KMS-11 (cell line): Measurements from ENCODE around the gene MGMT.

Experiments
- H2AFZ ChIP-seq: fragments of 200-600 bp; sonication (generic); 2 replicates; pipeline ENCODE4 v1.6.1; 2016; ENCODE audit warnings: antibody characterized with exemption, mixed run types, low read depth
- H3K27ac ChIP-seq: fragments of 200-600 bp; sonication (generic); 2 replicates; pipeline ENCODE4 v1.6.1; 2016; ENCODE audit warnings: mild to moderate bottlenecking, mixed run types
- H3K27me3 ChIP-seq: fragments of 200-600 bp; sonication (generic); 2 replicates; pipeline ENCODE4 v1.6.1; 2017; ENCODE audit warnings: mild to moderate bottlenecking, low read depth, mixed run types, moderate library complexity; ENCODE audit not compliant: insufficient read depth
- H3K36me3 ChIP-seq: fragments of 200-600 bp; sonication (generic); 2 replicates; pipeline ENCODE4 v1.6.1; 2017; ENCODE audit warnings: mild to moderate bottlenecking, mixed run types; ENCODE audit not compliant: insufficient read depth
- H3K4me1 ChIP-seq: fragments of 200-600 bp; sonication (generic); 2 replicates; pipeline ENCODE4 v1.6.1; 2016; ENCODE audit warnings: mild to moderate bottlenecking, low read depth, mixed run types; ENCODE audit not compliant: poor library complexity, severe bottlenecking
- H3K4me2 ChIP-seq: fragments of 200-600 bp; sonication (generic); 2 replicates; pipeline ENCODE4 v1.7.0; 2016; ENCODE audit warnings: mild to moderate bottlenecking, mixed run types
- H3K4me3 ChIP-seq: fragments of 200-600 bp; sonication (generic); IDR thresholded peaks from 2 replicates; pipeline ENCODE4 v1.6.1; 2017; ENCODE audit warnings: low read depth, low read length, mixed read lengths; ENCODE audit not compliant: insufficient read depth
- H3K79me2 ChIP-seq: fragments of 200-600 bp; sonication (generic); 2 replicates; pipeline ENCODE4 v1.6.1; 2016; ENCODE audit warnings: low read depth, mixed run types; ENCODE audit not compliant: insufficient read depth
- H3K9ac ChIP-seq: fragments of 200-600 bp; sonication (generic); 2 replicates; pipeline ENCODE4 v1.6.1; 2016; ENCODE audit warnings: mild to moderate bottlenecking, mixed run types
- H4K20me1 ChIP-seq: fragments of 200-600 bp; sonication (generic); 2 replicates; pipeline ENCODE4 v1.6.1; 2016; ENCODE audit warnings: mild to moderate bottlenecking, mixed run types; ENCODE audit not compliant: insufficient read depth
- TF ChIP-seq, protein P1 (sequence below): fragments of 200-600 bp; sonication (generic); conservative IDR thresholded peaks from 2 replicates; pipeline ENCODE4 v1.6.1; 2017; ENCODE audit warnings: low read depth, mild to moderate bottlenecking, antibody characterized with exemption, low read length, moderate library complexity, mixed read lengths

The MGMT gene

DNA sequence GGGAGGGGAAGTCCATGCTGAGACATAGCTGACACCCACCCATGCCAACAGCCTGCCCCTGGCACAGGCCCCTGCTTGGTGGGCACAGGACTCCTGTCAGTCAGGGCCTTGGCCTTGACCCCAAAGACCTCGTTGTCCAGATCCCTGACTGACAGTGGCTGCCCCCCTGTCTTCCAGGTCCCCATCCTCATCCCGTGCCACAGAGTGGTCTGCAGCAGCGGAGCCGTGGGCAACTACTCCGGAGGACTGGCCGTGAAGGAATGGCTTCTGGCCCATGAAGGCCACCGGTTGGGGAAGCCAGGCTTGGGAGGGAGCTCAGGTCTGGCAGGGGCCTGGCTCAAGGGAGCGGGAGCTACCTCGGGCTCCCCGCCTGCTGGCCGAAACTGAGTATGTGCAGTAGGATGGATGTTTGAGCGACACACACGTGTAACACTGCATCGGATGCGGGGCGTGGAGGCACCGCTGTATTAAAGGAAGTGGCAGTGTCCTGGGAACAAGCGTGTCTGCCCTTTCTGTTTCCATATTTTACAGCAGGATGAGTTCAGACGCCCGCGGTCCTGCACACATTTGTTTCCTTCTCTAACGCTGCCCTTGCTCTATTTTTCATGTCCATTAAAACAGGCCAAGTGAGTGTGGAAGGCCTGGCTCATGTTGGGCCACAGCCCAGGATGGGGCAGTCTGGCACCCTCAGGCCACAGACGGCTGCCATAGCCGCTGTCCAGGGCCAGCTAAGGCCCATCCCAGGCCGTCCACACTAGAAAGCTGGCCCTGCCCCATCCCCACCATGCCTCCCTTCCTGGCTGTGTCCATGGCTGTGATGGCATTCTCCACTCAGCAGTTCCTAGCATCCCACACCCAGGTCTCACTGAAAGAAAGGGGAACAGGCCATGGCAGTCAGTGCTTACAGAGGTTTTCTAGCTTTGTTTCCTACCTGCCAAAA lies 299.8 kb downstream of the MGMT start:
- H3K36me3 ChIP-seq, result no peaks in the 10 kb centered on the region
- H3K9ac ChIP-seq, result no peak overlapping the region
- no peaks in the 10 kb centered on the region for H4K20me1 ChIP-seq
- no peak overlapping the region for H3K4me3 ChIP-seq
- no peak overlapping the region for H3K4me2 ChIP-seq
- H3K27me3 ChIP-seq, result no peaks in the 10 kb centered on the region
- H3K27ac ChIP-seq, result no peak overlapping the region
- no peak overlapping the region for H2AFZ ChIP-seq
- no peaks in the 10 kb centered on the region for H3K79me2 ChIP-seq
- no peaks in the 10 kb centered on the region for H3K4me1 ChIP-seq
- TF ChIP-seq, protein P1, sequence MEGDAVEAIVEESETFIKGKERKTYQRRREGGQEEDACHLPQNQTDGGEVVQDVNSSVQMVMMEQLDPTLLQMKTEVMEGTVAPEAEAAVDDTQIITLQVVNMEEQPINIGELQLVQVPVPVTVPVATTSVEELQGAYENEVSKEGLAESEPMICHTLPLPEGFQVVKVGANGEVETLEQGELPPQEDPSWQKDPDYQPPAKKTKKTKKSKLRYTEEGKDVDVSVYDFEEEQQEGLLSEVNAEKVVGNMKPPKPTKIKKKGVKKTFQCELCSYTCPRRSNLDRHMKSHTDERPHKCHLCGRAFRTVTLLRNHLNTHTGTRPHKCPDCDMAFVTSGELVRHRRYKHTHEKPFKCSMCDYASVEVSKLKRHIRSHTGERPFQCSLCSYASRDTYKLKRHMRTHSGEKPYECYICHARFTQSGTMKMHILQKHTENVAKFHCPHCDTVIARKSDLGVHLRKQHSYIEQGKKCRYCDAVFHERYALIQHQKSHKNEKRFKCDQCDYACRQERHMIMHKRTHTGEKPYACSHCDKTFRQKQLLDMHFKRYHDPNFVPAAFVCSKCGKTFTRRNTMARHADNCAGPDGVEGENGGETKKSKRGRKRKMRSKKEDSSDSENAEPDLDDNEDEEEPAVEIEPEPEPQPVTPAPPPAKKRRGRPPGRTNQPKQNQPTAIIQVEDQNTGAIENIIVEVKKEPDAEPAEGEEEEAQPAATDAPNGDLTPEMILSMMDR, result no peak

DNA sequence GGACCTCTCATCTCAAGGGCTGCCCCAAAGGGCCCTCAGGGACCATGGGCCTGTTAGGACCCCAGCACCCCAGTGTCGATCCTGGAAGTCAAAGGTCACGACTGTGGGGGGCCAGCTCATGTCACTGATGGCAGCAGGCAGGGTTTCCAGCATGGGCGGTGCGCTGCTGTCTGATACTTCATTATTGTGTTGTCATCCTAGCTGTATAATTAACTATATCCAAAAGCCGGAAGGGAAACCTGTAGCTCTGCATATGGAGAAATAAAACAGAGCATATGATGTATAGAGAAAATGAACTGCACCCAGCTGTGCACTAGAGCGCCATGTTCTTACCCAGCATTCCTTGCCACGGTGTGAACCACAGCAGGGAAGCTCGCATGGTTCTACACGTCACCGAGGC lies 300.7 kb downstream of the MGMT start:
- Histone ChIP-seq H2AFZ (no peak overlapping the region), H3K27ac (no peak overlapping the region), H3K27me3 (no peaks in the 10 kb centered on the region), H3K36me3 (no peaks in the 10 kb centered on the region), H3K4me1 (no peaks in the 10 kb centered on the region), H3K4me3 (no peak overlapping the region), H3K79me2 (no peaks in the 10 kb centered on the region), H3K9ac (no peak overlapping the region), H4K20me1 (no peaks in the 10 kb centered on the region), H3K4me2 (no peak overlapping the region)
- TF ChIP-seq, protein P1, result no peak

DNA sequence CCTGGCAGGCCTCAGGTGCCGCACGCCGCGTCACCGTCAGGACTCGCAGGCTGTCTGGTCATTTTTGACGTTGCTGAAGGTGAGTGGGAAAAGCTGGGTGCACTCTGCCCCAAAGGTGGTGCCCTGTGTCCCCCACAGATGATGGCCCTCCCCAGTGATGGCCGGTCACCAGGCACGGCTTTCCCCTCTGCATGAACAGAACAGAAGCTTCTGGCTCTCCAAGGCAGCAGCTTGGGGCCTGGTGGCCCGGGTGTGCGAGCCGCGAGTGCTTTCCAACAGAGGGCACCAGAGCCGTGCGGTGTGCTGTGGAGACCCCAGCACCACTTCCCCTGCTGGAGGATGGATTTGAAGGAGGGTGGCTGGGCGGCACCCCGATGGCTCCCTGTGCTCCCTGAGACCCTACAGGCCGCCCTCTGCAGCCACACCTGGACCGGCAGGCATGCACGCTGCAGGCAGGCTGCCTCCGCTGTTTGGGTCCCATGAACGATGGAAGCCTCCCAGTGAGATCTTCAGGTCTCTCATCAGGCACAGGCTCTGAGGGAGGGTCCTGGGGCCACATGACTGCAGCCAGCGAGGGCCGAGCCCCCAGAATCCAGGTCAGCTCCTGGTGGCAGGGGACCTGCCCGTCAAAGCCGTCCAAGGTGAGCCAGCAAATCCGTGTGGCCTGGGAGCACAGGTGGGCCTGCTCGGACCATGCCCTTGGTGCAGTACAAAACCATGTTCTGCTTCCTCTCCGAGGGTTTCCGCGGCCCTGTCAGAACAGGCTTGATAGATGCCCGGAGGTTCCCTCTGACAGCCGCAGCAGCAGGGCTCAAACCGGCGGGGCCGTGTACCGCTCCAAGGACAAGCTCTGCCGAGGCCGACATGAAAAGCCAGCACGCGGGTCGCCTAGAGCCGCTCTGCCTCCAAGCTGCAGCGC lies 301.7 kb downstream of the MGMT start:
- Histone ChIP-seq H3K9ac (no peak overlapping the region), H3K4me3 (no peak overlapping the region), H2AFZ (no peak overlapping the region), H3K27ac (no peak overlapping the region), H4K20me1 (no peaks in the 10 kb centered on the region), H3K4me1 (no peaks in the 10 kb centered on the region), H3K36me3 (no peaks in the 10 kb centered on the region), H3K27me3 (no peaks in the 10 kb centered on the region), H3K79me2 (no peaks in the 10 kb centered on the region), H3K4me2 (no peak overlapping the region)
- TF ChIP-seq, protein P1, result no peak

DNA sequence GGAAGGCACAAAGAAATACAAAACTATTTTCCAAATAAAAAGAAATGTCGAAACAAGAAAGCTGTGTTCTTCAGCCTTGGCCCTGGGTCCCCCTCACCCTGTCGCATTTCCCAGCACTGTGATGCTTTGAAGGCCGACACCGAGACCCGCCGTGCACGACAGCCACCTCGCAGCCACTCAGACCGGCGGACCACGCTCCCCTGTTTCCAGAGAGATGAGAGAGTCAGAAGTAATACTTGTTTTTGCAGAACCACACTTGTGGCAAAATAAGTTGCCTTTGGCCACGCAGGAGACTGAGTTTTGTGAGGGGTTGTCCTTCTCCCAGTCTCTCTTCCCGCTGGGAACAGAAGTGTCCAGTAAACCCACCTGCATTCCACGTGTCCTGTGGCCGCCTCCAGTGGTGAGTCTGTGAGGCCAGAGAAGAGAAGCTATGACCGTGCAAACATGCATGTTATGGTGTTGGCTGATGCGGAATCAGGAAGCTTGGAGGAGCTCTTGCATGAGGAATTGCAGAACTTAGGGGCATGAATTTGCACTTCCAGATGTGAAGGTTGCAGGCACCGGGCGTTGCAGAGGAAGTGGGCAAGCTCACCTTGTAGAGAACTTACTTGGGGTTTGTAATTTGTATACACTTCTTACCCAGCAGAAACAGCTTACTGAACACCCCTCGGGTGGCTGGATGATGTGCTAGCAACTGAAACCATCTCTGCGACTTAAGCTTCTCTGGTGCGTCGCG lies 302.5 kb downstream of the MGMT start:
- no peak overlapping the region for H3K27ac ChIP-seq
- no peak overlapping the region for H3K4me2 ChIP-seq
- no peak overlapping the region for H2AFZ ChIP-seq
- H4K20me1 ChIP-seq, result no peaks in the 10 kb centered on the region
- H3K36me3 ChIP-seq, result no peaks in the 10 kb centered on the region
- H3K9ac ChIP-seq, result no peak overlapping the region
- H3K4me1 ChIP-seq, result no peaks in the 10 kb centered on the region
- TF ChIP-seq, protein P1, result no peak
- no peaks in the 10 kb centered on the region for H3K27me3 ChIP-seq
- no peaks in the 10 kb centered on the region for H3K79me2 ChIP-seq
- H3K4me3 ChIP-seq, result no peak overlapping the region
